GM19467 (cell line): ENCODE data around the gene GPANK1.
A peak's percentile ranks its signal among the peaks of the same experiment; 100 is the strongest.
"Not testable (repeated sequence)": the region's sequence is repeated elsewhere in the genome, so short reads cannot be mapped to it uniquely, and the experiment has no call there.

ENCODE experiments used
- ATAC-seq: cut with Tn5 transposase; IDR thresholded peaks from one replicate; pipeline ENCODE4 v1.9.1; 2021; ENCODE audit warnings: mild to moderate bottlenecking, moderate library complexity; ENCODE audit not compliant: unreplicated experiment

GPANK1 gene

GRCh38 chr6:31664790-31665500 lies at the start of gene GPANK1:
Gene GPANK1, minus strand, starts transcription at chr6:31664997. Its CDS starts 519 bp downstream, at chr6:31664478.
- ATAC-seq, result peak; percentile 23

DNA sequence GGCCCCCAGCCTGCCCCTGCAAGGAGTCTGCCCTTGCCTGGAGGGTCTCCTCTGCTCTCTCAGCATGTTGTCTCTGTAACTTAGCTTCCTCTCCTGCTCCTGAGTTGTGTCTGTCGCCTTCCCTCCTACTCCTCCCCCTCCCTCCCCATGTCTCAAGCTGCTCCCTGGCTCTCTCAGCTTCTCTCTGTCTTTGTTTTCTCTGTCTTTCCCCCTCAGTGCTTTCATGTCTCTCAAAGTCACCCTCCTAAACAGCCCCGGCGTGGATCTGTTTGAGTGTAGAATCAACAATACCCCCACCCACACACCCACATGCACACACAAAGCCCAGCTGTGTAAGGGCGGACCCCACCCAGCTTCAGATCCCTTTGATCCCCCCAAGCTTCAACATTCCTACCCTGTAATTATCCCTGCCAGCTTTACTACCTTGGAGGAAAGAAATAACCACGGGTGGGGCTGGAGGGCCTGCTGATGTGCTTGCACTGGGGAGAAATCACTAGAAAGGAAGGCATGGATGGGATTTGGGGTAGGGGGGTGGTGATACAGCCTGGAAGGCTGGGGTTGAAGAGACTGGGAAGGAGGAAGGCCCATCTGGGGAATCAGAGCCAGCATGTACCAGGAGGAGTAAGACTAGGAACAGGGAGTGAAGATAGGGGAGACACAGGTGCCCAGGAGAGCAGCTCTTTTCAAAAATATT lies 49.3 kb upstream of the GPANK1 start:
- ATAC-seq, result no peak

DNA sequence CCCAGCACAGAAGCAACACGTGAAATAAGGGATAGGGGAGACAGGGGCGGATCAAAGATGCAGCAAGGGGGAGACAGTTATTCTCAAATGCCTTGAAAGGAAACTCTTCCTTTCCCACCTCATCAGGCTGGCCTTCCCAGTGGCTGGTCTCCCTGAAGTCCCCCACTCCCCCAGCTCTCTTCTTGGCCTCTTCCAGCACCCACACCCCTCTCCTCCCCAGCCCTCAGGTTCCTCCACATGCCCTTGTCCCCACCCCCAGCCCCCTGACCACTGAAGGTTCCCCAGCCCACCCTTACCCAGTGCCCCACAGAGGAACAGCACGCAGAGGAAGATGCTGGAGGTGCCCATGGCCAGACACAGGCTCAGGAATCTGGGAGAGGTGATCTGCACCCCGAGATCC lies 48.7 kb upstream of the GPANK1 start:
- ATAC-seq, result no peak

GRCh38 chr6:31712296-31712695 lies 47.5 kb upstream of the GPANK1 start:
- no peak for ATAC-seq

DNA sequence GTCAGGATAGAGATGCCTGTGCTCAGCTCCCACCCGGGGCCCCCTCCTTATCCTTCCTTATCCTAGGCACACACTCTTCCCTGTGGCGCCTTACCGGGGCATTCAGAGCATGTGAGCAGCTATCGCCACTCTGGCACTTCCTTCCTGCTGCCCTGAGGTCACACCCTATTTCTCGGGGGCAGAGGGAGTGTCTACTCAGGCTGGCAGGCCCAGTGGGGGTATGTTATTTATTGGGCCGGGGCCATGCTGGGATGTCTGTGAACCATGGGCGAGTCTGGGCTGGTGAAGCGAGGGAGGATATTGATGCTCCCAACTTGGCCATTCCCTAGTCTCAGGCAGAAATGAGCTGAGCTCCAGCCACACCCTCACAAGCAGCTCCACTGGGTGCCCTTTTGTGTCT lies 46.4 kb upstream of the GPANK1 start:
- ATAC-seq, result no peak

DNA sequence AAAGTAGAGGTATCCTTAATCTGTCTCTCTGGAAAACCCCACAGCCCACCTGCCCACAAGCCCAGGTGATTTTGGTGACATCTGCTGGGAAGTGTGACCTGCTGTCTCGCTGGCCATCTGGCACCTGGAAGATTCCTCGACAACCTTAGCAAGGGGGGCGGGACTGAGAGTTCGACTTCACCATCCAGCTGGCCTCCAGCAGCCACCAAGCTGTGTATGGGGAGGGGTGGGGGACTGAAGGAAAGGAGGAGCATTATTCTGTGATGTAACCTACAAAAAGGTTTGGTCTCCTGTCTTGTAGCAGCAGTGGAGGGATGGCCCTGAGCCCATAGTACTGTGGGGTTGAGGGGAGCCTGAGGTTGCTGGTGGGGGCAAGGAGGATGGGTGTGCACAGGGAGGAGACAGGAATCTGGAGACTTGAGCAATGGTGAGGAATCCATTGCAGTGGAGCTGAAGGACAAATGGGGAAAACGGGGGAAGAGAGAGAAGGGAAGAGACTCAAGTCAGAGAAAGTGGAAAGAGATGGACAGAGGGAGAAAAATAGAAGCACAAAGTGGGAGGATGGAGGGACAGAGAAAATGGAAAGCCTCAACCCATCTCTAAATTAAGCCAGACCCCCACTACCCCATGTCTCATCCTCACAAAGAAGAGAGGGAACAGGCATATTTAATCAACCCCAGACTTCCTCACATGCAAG lies 45.9 kb upstream of the GPANK1 start:
- no peak for ATAC-seq

DNA sequence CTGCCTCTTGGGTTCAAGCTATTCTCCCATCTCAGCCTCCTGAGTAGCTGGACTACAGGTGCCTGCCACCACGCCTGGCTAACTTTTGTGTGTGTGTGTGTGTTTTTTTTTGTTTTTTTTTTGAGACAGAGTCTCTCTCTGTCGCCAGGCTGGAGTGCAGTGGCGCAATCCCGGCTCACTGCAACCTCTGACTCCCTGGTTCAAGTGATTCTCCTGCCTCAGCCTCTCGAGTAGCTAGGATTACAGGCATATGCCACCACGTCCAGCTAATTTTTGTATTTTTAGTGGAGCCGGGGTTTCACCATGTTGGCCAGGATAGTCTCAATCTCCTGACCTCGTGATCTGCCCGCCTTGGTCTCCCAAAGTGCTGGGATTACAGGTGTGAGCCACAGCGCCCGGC lies 44.4 kb upstream of the GPANK1 start:
- not testable (repeated sequence) for ATAC-seq

DNA sequence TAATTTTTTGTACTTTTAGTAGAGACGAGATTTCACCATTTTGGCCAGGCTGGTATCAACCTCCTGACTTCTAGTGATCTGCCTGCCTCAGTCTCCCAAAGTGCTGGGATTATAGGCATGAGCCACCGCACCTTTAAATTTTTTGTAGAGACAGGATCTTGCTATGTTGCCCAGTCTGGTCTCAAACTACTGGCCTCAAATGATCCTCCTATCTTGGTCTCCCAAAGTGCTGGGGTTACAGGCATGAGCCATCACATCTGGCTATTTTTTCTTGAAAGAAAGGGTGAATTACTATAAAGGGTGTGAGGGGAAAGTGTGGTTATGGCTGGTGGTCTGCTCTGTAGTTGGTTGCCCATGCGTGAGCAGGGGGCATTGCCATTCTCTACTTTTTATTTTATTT lies 43.4 kb upstream of the GPANK1 start:
- no peak for ATAC-seq

DNA sequence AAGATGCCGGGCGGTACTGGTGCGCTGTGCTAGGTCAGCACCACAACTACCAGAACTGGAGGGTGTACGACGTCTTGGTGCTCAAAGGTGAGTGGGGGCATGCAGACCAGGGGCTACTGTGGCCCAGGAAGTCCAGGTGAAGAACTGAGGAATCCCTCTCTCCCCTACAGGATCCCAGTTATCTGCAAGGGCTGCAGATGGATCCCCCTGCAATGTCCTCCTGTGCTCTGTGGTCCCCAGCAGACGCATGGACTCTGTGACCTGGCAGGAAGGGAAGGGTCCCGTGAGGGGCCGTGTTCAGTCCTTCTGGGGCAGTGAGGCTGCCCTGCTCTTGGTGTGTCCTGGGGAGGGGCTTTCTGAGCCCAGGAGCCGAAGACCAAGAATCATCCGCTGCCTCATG lies 42.9 kb upstream of the GPANK1 start:
- ATAC-seq, result no peak

DNA sequence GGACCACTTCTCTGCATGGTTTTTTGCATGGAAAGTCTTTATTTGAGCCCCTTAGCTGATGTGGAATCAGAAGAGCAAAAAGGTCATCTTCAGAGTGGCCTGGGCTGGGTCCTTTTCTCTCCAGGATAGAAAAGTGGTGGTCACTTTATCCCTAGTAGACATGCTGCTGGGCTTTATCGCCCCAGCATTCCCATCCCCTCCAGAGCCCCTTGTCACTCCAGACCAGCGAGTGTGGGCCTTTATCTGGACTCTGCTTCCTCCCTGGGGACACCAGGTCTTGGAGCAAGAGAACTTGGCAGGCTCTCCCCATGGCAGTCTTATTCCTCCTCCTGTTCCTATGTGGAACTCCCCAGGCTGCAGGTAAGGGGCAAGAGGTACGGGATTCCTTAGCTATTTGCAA lies 41.8 kb upstream of the GPANK1 start, which contains the start of gene LY6G6F:
TSS of gene LY6G6F (plus strand) at position 268 of the 400 bp plus-strand sequence. CDS start at position 309, 41 bp downstream.
- ATAC-seq, result no peak

DNA sequence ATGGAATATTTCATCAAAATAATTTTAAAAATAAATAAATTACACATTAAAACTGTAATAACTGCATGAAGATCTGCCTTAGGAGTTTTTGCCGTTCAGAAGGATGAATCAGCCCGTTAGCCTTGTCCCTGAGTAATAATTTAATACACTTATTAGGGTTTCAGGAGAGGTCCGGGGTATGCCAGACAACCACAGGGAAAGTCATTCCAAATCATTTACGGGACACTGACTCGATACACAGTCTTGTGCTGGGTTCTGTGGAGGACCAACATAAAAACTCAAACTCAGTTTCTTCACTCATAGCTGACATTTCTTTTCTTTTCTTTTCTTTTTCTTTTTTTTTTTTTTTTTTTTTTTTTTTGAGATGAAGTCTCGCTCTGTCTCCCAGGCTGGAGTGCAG lies 41.1 kb upstream of the GPANK1 start:
- ATAC-seq, result no peak

DNA sequence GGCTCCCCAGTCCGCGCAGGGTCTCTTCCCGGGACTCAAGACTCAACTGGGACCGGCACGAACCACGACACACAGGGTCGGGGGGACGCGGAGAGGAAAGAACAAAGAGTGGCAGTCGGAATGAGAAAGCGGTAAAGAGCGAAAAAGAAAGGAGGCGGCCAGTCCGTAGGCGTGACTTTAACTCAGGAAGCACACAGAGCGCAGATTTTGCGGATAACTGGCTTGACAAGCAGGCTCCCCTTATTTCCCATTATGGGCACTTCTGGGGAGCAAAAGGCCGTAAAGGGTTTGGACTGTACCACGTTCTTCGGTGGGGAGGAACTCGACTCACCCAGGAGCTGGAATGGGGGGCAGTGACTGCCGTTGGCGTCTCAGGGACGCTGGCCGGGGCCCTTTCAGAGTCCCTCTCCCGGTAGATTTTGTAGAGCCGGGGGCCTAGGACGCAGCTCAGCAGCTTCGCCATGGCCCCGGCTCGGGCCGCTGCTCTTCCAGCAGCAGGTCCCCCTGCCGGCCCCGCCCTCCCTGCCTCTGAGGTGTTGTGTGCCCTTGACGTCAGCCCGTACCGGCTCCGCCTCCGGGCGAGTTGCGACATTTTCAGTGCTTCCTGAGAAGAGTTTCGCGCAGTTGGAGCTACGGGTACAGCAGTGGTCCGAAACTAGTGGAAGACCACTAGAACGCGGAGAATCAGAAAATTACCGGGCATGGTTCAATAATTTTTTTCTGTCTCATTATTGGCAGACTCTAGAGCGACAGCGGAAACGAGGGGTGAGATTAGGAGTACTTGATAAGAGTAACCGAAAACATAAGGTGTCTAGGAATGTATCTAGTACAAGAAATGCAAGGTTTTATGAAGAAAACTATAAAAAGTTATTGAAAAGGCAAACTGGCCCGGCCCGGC lies 38.3 kb upstream of the GPANK1 start, which contains the start of gene ABHD16A:
TSS of gene ABHD16A (minus strand) at position 506 of the 898 bp plus-strand sequence. CDS start at position 463, 43 bp downstream.
- ATAC-seq, result peak; percentile 80

- no peak for ATAC-seq
Measured at GRCh38 chr6:31702405-31702818, 37.6 kb upstream of the GPANK1 start.

- no peak for ATAC-seq
Measured at GRCh38 chr6:31701666-31702404, 37.0 kb upstream of the GPANK1 start.

DNA sequence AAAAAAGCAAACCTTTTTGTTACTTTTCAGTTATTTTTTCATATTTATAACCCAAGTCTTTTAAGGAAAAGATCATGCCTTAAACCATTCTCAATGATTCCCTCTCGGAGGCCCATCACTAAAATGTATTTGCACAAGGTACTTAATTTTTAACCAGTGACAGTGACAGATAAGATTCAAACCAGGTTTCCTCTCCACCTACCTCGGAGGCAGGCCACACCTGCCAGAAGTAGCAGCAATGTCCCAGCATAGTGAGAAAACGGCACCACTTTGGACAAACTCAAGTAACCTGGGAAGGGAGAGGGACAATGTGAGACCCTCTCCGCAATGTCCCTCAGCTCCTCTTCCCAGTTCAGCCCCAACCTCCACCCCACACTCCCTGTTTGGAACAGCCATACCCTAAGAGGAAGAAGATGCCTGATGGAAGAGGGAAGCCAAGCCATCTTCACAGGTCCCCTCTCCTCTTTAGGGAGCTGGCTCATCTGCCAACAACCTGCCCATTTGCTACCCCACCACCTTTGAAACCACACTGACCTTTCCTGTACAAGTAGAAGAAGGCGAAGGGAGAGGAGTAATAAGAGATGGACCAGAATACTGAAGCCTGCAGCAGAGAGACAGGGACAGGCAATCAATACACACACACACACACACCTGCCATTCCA lies 36.1 kb upstream of the GPANK1 start:
- no peak for ATAC-seq

DNA sequence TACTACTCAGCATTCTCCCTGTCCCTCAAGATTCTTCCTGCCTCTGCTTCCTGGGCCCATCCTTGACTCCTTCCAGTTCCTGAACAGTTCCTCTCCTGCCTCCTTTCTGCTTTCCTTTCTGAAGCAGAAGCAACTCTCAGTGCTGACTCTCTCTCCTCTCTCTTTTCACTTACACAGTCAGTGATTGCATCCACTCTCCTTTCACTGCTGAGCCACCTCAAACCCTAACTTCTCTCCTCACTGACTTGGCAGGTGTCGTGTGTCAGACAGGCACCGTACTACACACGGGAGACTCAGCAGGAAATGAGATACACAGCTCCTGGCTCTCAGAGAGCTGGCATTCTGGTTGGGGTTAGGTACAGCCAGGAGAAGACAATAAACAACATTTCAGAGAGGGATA lies 32.8 kb upstream of the GPANK1 start:
- no peak for ATAC-seq

DNA sequence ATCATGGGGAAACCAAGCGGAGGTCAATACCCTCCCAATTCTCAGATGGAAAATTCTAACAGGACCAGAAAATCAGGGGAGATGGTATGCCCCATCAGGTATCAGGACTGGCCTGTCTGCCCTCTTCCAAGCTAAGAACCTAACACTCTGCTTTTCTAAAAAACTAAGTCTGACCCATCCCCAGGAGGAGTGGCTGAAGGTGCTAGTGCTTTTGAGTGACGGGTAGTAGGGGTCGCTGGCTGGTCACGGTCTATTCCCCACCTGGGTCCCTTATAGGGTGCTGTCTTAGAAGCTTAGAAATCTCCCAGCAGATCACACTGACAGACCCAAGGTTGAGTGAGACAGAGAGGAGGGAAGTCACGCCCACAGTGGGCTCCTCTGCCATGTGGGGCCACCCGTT lies 28.7 kb upstream of the GPANK1 start:
- ATAC-seq, result no peak

DNA sequence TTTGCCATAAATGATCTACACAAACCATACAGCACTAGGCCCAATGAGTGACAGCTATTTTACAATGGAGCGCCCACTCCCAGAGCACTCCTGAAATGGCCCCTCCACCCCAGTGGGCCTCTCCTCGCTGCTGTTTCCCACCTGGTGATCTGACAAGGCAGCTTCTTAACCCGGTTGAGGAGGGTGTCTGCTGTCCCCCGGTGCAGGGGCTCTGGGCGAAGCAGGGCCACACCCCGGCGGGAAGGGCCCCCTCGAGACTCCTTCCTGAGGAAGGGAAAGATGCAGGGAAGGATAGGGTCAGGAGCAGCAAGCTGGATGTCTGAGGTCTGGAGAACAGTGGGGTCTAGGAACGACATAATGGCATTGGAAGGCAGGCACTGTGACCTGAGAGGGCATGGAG lies 28.1 kb upstream of the GPANK1 start:
- no peak for ATAC-seq

GRCh38 chr6:31692353-31692752 lies 27.6 kb upstream of the GPANK1 start:
- ATAC-seq, result no peak
